A673 (cell line): ENCODE results near the gene AKT3. TPM values are rescaled to one million over a fixed set of nuclear protein-coding genes. Genes with fewer than 3 reads are reported as not detected.

Experiments
- BruUV-seq: library from RNA; stranded (reverse); fragments of 400-500 nt; replicated peaks from 2 replicates; lab custom pipeline; 2021; lab: Mats Ljungman, UMichigan
- CTCF ChIA-PET: fragments of 300-600 bp; sonication (Branson Sonifier 250); formaldehyde crosslinking; loops from one replicate; lab custom pipeline; 2022; ENCODE audit warnings: antibody characterized with exemption; lab: Charles Lee
- POLR2A ChIA-PET: fragments of 300-600 bp; sonication (Branson Sonifier 250); formaldehyde crosslinking; loops from one replicate; lab custom pipeline; 2022; ENCODE audit warnings: antibody characterized with exemption; ENCODE audit not compliant: low non-redundant PET; lab: Charles Lee
- DNase-seq: peaks from one replicate; pipeline ENCODE4 v3.0.0-alpha.2; 2015; ENCODE audit warnings: low spot score
- H3K27ac ChIP-seq: fragments of 200-600 bp; sonication (generic); 2 replicates; pipeline ENCODE4 v1.5.1; 2016; ENCODE audit warnings: mixed run types, low read depth, mild to moderate bottlenecking, mixed read lengths, antibody characterized with exemption, low read length; ENCODE audit not compliant: poor library complexity, severe bottlenecking
- H3K27me3 ChIP-seq: fragments of 200-600 bp; sonication (generic); replicated peaks from 2 replicates; pipeline ENCODE4 v1.6.1; 2017; ENCODE audit warnings: mixed run types, low read depth, mild to moderate bottlenecking, mixed read lengths, antibody characterized with exemption, low read length; ENCODE audit not compliant: insufficient read depth, poor library complexity
- H3K36me3 ChIP-seq: fragments of 200-600 bp; sonication (generic); 2 replicates; pipeline ENCODE4 v1.6.1; 2016; ENCODE audit warnings: mixed run types, mild to moderate bottlenecking, mixed read lengths, antibody characterized with exemption, low read length; ENCODE audit not compliant: insufficient read depth, poor library complexity, severe bottlenecking
- H3K4me1 ChIP-seq: fragments of 200-600 bp; sonication (generic); 2 replicates; pipeline ENCODE4 v1.6.1; 2017; ENCODE audit warnings: mixed run types, mild to moderate bottlenecking, mixed read lengths, antibody characterized with exemption, low read length; ENCODE audit not compliant: insufficient read depth, poor library complexity, severe bottlenecking
- H3K4me3 ChIP-seq: fragments of 200-600 bp; sonication (generic); 2 replicates; pipeline ENCODE4 v1.5.1; 2016; ENCODE audit warnings: low read depth, mixed run types, mild to moderate bottlenecking, mixed read lengths, low read length; ENCODE audit not compliant: poor library complexity, severe bottlenecking
- H3K9me3 ChIP-seq: fragments of 200-600 bp; sonication (generic); 2 replicates; pipeline ENCODE4 v1.6.1; 2016; ENCODE audit warnings: mixed run types, low read depth, mild to moderate bottlenecking, mixed read lengths, antibody characterized with exemption, low read length; ENCODE audit not compliant: poor library complexity, severe bottlenecking
- CTCF ChIP-seq: fragments of 300-800, 200-600 bp; sonication (generic); conservative IDR thresholded peaks from 2 replicates; pipeline ENCODE4 v1.5.1; 2017; ENCODE audit warnings: low read depth, mild to moderate bottlenecking, antibody characterized with exemption, low read length, moderate library complexity, mixed read lengths
- EZH2 ChIP-seq: fragments of 200-600 bp; sonication (generic); IDR thresholded peaks from 2 replicates; pipeline ENCODE4 v1.6.1; 2017; ENCODE audit warnings: borderline replicate concordance, low read depth, mild to moderate bottlenecking, mixed read lengths, antibody characterized with exemption, low read length; ENCODE audit not compliant: poor library complexity, severe bottlenecking
- intact Hi-C: fragments of 100-400 bp; cut with micrococcal nuclease; formaldehyde crosslinking; loops from one replicate; pipeline ENCODE4 v1.10.0; 2022; ENCODE audit not compliant: unreplicated experiment
- total RNA-seq: library from RNA; stranded (reverse); gene quantifications from 2 replicates; pipeline ENCODE4 v1.2.3, GENCODE V29; 2021

Gene AKT3
- total RNA-seq, 1 experiment from 2014 or later = 14.4 TPM

- no peaks in the 10 kb centered on the region for H3K9me3 ChIP-seq
- H3K27me3 ChIP-seq = no peaks in the 10 kb centered on the region
- CTCF ChIA-PET = no interaction called here
- no peak overlapping the region for H3K4me3 ChIP-seq
- no peaks in the 10 kb centered on the region for H3K4me1 ChIP-seq
- DNase-seq = no peak
- H3K27ac ChIP-seq = no peak overlapping the region
- no peaks in the 10 kb centered on the region for H3K36me3 ChIP-seq
- intact Hi-C loops = no loop called here
- no TSS peak for BruUV-seq
- POLR2A ChIA-PET = no interaction called here
- no peak for TF ChIP-seq CTCF
- no peak for TF ChIP-seq EZH2
Observed at GRCh38 chr1:243465738-243466137, 384.3 kb downstream of the AKT3 start.

DNA sequence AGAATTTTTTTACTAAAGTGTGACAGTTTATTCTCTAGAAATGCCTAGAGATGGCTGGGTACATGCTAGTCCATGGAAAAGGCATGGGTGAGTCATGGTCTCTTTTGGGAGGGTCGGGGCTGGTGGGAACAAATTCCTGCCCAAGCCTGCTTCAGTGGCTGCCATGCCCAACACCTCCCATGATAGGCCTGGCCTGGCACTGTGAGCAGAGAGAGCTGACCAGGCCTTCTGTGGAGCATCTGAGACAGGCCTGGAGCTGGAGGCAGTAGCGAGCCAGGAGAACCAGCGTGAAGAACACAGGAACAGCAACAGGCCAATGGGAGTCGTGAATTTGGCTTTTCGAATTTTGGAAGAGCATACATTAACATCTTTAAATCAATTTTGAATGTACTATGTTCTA, 385.0 kb downstream of the AKT3 start:
- no TSS peak for BruUV-seq

GRCh38 chr1:243462929-243463697, 386.9 kb downstream of the AKT3 start:
- H3K9me3 ChIP-seq = no peaks in the 10 kb centered on the region
- H3K27me3 ChIP-seq = no peaks in the 10 kb centered on the region

More for the DNA sequence above, 385.0 kb downstream of the AKT3 start:
- no peak for TF ChIP-seq CTCF
- no peak for TF ChIP-seq EZH2
- Histone ChIP-seq H3K27ac (no peak overlapping the region), H3K36me3 (no peaks in the 10 kb centered on the region), H3K9me3 (no peaks in the 10 kb centered on the region), H3K27me3 (no peaks in the 10 kb centered on the region), H3K4me3 (no peak overlapping the region), H3K4me1 (no peaks in the 10 kb centered on the region)
- ChIA-PET POLR2A (no interaction called here), CTCF (no interaction called here)
- intact Hi-C loops = no loop called here
- no peak for DNase-seq

More at GRCh38 chr1:243462929-243463697, 386.9 kb downstream of the AKT3 start:
- no peaks in the 10 kb centered on the region for H3K4me1 ChIP-seq
- no peak for DNase-seq
- H3K4me3 ChIP-seq = no peak overlapping the region
- no peaks in the 10 kb centered on the region for H3K36me3 ChIP-seq
- ChIA-PET CTCF (no interaction called here), POLR2A (no interaction called here)
- TF ChIP-seq EZH2 (no peak), CTCF (no peak)
- no peak overlapping the region for H3K27ac ChIP-seq
- no TSS peak for BruUV-seq
- intact Hi-C loops = no loop called here
